Measurements from ENCODE around the gene EXOSC7.
"Not testable (repeated sequence)": the region's sequence is repeated elsewhere in the genome, so short reads cannot be mapped to it uniquely, and the experiment has no call there.

The EXOSC7 gene

DNA sequence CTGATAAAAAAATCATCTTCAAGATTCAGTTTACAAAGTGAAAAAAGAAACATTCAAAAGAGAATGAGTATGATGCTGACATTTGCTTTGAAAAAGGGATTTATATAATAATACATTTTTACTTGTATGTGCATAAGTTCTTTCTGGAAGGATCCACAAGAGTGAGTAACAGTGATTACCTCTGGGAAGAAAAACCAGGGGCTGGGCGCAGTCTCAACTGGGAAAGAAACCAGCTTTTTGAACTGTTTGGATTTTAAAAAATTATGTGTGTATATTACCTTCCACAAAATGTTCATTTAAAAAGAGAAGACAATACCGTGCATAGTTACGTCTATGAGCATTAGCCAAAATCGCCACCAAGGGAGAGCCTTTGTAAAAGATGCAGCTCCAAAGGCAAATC, 51.4 kb downstream of the EXOSC7 start:
- no peak for DNase-seq

DNA sequence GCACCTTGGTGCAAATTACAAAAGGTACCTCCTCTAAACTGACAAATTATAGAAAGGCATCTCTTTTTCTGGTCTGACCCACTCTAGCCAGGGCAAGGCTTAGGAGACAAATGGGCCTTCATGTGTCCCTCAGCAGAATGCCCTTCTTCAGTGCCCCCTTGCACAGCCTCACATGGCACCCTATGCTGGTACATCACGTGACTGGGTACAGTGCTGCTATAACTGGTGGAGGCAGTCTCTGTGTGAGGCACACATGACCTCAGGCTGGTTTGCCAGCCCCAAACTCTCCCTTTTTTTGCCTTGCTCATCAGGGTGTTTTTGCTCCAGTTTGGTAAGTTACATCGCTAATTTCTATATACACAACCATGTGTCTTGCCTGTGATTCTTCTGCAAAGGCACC, 53.2 kb downstream of the EXOSC7 start:
- no peak for DNase-seq

DNA sequence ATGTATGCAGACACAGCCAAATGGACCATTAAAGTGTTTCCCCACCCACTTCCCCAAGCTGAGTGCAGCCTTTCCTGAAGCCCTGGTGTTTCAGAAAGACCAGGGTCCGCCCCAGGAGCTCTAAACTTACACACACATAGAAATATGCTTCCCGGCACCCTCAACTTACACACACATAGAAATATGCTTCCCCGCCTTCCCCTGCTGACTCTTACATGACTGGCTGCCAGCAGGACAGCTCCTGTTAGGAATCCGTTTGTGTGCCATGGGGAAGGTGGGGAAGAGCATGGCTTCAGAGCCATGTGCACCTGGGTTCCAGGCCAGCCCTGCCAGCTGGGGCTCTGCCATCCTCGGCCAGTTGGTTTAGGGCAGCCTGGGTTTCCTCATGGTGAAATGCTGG, 53.6 kb downstream of the EXOSC7 start:
- DNase-seq, result no peak

DNA sequence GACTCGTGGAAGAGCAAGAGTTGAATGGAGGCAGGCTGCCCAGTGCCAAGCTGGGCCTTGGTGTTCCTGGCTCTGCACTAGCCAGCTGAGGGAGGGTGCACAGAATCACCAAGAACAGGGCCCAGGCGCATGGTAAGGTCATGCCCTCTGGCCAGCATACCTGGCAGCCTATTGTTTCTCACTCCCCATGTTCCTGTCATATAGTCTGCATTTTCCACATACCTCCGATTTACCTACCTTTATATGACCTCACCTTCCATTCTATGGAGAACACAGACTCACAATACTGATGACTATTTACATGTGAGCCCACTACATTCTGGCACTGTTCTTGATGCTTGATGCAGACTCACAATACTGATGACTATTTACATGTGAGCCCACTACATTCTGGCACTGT, 55.5 kb downstream of the EXOSC7 start:
- no peak for DNase-seq

DNA sequence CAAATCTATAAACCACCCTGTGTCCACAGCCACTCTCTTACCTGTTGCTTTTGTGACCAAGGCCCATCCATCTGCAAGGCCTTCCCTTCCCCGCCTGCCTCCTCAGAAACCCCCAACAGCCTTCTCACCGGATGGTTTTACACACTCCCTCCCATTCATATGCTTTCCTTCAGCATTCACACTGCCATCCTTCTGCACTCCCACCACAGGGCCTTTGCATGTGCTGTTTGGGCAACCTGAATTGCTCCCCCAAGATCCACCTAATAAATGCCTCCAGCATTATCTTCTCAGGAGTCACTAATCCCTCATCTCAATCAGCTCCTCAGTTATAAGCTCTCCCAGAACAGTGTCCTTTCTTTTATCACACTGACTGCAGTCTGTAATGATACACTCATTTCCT, 56.1 kb downstream of the EXOSC7 start:
- DNase-seq, result no peak

DNA sequence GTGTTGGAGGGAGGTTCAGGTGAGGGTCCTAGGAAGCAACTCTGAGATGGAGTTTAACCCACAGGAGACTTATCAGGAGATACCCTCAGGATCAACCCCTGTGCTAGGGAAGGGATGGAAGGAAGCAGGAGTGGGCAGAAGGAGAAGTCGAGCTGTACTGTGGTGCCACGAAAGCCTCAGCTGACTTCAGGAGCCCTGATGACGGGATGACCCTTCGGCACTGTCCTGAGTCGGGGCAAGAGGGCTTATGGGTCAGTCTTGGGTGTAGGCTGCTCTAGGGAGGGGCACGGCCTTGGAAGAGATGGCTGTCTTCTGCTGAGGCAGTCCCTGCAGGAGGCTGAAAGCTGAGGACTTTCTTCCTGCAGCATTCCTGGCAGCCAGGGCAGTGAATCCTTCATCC, 57.7 kb downstream of the EXOSC7 start:
- DNase-seq, result no peak

DNA sequence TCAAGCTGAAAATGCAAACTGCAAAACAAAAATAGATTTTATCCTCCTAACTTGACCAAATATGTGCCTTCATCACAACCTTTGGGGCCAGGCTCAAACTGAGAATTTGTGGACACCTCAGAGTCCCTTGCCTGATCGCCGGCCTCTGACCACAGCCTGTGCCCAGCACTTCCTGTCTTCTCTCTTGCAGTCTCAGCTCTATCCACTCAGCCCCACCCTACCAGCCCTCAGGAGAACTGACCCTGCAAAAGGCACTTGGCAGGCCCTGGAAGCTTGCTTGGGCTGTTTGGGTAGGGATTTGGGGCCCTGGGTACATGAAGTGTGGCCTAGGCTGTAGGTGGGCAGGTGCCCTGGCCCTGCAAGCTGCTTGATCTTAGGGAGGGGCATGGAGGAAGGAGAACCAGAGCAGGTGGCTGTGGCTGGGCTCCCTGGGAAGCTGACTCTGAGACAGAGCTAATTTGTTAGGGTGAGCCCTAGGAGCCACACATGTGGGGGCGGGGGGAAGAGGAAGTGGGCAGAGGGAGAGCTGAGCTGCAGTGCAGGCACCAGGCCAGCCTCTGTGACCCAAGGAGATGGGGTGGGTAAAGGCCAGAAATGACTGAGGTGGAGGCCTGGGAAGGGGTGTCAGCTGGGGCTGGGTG, 58.7 kb downstream of the EXOSC7 start:
- peak; percentile 65 to 75 for DNase-seq

DNA sequence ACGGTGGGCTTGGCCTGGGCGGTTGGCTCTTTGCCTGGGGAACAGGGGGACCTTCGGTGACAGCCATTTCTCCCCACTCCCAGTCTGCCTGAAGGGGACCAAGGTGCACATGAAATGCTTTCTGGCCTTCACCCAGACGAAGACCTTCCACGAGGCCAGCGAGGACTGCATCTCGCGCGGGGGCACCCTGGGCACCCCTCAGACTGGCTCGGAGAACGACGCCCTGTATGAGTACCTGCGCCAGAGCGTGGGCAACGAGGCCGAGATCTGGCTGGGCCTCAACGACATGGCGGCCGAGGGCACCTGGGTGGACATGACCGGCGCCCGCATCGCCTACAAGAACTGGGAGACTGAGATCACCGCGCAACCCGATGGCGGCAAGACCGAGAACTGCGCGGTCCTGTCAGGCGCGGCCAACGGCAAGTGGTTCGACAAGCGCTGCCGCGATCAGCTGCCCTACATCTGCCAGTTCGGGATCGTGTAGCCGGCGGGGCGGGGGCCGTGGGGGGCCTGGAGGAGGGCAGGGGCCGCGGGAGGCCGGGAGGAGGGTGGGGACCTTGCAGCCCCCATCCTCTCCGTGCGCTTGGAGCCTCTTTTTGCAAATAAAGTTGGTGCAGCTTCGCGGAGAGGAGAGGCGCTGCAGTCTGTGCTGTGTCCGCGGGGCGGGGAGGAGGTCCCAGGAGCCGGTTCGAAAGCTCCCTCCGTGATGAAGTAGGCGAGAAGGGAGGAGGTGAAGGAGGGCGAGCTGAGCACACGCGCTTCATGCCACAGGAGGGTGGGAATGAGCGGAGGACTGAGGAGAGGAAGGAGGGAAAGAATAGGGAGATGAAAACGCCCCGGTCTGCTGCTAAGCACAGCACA, 59.6 kb downstream of the EXOSC7 start:
- DNase-seq, result peak in 1 of 2 experiments; percentile 7

DNA sequence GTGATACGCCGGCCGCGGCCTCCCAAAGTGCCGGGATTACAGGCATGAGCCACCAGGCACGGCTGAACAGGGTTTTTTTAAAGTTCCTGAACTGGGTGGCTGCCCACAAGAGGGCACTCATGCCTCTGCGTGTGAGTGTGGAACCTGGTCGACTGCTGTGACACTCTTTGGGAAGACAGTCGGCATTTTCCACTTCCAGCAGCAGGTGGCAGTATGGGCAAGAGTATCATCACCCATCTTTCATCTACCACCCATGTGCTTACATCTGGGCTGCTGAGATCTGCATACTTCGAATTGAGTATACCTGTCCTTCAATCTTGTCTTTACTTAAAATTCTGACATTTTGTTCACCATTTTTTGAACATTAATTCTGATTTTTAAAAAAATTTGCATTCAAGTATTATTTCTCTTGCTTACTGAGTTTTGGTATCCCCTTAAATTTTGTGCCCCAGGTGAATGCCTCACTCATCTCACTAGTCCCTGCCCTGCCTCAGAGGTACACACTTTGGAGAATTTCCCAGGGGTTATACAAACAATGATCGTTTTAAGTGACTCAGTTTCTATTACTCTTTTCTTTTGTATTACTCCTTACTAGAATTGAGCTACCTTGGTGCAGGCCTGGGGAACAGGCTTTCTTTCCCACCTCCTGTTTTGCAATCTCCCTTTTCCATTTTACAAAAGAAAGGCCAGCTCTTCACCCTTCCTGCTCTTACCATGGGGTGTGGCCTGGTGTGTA, 61.8 kb downstream of the EXOSC7 start:
- peak; percentile 96 for DNase-seq

DNA sequence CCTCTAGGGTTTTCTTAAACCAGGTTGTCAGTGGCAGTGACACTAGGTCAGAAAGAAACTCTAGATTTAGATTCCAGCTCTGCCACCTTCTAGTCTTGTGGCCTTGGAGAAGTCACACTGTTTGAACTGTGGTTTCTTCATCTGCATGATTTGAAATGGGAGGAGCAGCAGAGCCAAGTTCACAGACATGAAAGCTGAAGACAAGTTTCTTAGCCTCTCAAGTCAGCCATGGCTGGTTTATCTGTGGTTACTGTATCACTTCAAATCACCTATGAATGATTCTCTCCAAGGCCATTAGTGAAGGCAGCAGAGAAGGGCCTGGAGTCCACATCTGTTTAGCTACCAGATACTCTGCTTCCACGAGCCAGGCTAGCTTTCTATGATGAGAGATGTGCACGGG, 65.6 kb downstream of the EXOSC7 start:
- no peak for DNase-seq

DNA sequence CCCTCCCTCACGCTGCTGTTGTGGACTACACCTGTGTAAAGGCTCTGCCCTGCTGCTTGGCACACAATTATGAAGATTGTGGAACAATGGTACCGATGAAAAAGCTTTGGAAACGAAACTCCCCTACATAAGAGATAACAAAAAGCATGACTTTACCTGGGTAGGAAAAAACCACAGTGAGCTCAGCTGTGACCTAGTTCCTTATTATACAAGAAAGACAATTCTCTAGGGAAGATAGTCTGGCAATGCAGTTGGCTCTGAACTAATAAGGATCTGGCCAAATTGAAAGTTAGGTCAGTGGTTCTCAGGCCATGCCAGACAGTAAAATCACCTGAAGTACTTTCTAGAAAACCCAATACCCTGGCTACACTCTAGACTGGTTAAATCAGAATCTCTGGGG, 66.1 kb downstream of the EXOSC7 start:
- DNase-seq, result no peak

DNA sequence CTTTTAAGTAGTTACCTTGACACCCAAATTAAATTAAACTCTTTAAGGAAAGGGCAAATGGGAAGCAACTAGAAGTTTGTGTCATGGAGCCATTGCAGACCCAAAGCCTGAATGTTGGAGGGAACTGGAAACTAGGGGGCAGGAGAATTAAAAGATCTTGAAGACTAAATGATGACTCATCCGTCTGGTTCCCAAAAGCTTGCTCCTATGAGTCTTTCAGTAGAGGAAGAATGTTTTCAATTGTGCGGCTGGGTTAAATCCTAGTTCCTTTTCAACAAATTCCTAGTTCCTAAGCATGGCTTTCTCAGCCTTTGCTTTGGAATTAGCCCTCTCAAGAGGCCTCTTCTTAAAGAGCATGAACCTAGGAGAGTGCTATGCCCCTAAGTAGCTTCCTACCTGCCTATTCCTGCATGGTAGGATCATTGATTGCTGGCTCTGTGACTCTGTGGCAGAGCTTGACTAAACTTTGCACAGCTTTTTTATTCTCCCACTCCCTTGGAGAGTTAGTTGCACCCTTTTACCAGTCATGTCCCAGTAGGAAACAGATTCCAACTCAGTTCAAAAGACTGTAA, 67.8 kb downstream of the EXOSC7 start:
- peak; percentile 11 to 36 for DNase-seq

DNA sequence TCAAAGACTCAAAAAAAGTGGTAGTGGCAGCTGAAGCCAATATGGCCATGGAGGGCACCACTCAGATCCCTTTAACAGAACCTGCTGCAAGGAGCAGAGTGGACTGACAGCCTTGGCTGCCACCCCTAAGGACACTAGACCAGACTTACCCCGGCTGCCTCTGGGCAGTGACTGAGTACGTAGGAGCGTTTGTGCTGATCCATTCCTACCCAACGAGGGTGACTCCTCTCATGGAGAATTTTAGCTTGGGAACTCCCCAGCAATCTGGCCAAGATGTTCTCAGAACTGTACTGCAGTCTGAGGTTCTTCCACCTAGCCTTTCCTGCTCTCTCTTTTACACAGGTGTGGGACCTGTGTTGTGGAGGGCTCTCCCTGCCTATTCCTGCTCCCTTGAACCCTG, 72.2 kb downstream of the EXOSC7 start:
- DNase-seq, result no peak

DNA sequence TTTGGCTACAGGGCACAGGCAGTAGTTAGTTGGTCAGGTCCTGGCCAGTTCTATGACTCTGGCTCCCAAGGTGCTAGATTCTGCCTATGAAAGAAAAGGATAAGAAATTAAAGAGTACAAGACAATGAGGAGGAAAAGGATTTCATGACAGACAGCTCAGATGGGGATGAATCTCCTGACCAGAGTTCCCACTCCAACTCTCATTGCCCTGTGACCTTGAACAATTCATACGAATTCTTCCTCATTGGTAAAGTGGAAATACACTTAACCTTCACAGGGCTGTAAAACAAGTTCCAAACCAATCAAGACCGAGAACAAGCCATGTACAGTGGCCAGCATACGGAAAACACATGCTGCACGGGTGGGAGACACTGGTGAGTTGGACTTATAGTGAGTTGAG, 73.8 kb downstream of the EXOSC7 start:
- DNase-seq, result no peak

DNA sequence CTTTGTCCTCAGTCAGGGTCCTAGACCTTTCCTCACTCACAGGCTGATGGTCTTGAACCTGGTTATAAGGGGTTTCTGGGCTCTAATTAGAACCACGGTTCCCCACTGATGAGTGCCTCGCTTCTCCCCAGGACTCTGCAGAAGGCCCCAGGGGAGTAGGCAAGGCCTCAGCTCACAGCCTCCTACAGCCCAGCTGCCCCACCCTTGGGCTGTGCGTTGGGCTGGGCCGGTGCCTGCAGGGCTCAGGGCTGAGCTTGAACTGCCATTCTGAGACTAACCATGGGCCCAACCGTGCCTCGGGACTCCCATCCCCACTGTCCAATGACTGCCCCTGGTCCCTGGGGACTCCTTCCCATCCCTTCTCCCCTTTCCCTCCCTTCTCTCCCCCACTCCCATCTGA, 75.6 kb downstream of the EXOSC7 start:
- no peak for DNase-seq

DNA sequence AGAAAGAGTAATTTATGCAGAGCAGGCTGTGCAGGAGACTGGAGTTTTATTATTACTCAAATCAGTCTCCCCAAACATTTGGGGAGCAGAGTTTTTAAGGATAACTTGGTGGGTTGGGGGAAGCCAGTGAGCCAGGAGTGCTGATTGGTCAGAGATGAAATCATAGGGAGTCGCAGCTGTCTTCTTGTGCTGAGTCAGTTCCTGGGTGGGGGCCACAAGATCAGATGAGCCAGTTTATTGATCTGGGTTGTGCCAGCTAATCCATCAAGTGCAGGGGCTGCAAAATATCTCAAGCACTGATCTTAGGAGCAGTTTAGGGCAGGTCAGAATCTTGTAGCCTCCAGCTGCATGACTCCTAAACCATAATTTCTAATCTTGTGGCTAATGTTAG, 77.8 kb downstream of the EXOSC7 start:
- not testable (repeated sequence) for DNase-seq

DNA sequence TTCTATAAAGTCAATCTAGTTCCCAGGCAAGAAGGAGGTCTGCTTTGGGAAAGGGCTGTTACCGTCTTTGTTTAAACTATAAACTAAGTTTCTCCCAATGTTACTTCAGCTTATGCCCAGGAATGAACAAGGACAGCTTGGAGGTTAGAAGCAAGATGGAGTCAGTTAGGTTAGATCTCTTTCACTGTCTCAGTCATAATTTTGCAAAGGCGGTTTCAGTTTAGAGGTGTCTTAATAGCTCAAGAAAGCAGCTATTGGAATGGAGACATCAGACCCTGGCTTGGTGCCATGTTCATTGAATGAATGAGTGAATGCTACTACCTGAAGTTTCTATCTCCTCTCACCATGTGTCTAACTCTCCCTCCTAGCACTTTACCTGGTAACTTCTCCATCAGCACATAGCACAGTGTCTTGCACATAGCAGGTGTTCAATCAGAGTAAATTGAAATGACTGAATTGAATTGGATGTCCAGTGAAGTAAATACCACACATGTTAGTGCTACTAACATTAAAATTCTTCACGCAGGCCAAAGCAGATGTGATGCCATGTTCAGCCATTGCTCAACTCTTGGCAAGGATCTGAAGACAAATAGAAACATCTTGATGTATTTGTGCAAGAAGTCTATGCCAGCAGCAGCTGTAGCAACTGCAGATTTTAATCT, 78.3 kb downstream of the EXOSC7 start:
- DNase-seq, result no peak

DNA sequence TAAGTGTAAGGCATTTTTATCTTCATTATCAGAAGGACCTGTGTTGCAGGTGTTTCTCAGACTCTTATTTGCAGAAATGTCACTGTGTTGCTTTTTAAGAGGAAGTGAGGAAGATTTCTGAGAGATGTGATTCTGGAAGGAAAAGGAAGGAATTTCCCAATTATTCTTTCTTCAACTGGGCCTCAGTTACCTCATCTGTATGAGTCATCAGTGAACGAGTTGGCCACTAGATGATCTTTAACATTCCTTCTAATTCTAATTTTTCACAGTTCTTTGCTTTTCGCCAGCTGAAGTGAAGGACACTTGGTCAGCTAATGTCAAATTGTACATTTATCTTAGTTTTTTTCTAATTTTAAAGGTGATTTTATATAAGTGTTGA, 79.0 kb downstream of the EXOSC7 start:
- DNase-seq, result no peak

DNA sequence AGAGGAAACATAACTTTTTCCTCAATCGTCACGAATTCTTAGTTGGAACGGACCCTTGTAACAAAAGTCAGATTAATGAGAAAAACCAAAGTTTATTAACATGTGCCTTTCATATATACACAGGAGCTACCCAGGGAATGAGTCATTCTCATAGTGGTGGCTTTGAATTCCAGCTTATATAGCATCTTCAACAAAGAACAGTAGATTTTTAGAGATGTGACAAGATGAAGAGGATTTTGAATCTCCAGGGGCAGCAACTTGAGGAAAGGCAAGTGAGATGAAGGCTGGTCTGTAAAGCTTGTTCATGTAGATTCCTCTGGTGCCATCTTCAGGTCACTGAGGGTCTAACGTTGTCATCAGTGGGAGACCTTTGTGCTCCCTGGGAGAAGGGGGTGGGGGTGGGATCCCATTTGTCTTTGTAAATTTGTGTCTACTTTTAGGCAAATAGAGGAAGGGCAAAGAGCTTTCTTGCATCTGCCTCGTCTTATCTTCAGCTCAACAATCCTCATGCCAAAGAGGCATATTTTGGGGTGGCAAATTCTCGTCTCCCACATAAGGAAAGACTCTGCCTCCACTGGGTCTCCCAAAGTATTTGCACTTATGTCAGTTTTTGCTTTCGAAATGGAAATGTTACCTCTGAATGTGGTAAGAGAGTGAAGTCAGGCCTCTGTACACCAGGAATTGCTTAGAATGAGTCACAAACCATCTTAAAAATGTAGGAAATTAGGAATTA, 79.5 kb downstream of the EXOSC7 start:
- peak; percentile 46 to 52 for DNase-seq

DNA sequence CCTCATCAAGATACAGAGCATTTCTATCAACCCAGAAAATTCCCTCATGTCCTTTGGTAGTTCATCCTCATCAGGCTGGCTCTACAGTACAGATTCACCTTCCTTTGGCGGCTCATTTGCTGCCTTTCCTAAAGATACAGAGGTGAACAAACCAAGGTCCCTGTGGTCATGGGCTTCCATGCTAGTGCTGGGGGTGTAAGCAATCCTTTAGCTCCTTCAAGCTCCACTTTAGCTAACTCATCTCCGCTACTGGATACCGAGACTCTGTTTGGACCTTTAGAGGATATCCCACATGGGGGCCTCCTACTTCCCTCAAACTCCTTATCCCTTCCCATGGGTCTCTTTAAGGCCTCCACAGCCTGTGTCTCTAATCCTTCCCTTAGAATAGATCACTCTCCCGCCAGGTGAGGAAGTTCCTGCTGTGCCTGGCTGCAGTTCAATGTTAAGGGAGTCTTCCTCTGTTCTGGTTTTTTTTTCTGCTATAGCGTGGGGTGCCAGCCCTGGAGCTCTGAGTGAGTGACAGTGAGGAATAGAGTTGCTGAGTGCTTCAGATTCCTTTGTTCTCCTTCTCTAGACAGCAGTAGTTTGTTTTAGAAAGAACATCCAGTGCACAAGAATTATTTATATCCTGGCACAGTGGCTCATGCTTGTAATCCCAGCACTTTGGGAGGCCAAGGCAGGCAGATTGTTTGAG, 80.7 kb downstream of the EXOSC7 start:
- no peak for DNase-seq

DNA sequence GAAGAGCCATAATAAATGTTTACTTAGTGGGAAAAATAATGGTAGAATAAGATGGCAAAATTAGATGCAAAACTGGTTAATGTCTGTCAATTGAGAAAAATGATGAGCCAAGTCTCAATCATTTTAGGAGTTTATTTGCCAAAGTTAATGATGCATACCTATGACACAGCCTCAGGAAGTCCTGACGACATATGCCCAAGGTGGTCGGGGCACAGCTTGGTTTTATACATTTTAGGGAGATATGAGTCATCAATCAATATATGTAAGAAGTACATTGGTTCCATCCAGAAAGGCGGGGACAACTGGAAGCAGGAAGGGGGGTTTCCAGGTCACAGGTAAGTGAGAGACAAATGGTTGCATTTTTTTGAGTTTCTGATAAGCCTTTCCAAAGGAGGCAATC, 81.5 kb downstream of the EXOSC7 start:
- DNase-seq, result no peak

DNA sequence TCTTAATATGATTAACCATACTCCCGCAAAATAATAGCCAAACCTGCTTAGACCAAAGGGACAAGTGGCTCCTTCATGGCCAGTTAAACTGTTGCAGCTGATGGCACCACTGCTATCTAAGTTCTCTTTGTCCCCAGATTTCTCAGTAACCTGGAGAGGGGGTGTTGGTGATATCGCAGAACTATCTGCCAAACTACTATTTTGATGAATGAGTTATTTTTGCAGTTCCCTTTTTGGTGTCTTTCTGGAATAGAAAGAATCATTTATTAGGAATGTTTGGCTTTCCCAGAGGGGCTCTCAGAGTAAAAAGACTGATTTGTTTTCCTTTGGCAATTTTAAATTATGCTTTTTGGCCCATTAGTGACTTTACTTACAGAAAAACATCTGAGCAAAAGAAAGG, 83.1 kb downstream of the EXOSC7 start:
- DNase-seq, result no peak
